ENCODE data around the gene TAF1D. TPM values are rescaled to one million over a fixed set of nuclear protein-coding genes. Genes with fewer than 3 reads are reported as not detected.
A peak's percentile ranks its signal among the peaks of the same experiment; 100 is the strongest.

TAF1D gene
- total RNA-seq, 3 donors from 2014 or later: 91.5 to 172 (median 154) TPM

GRCh38 chr11:93744669-93745004 is 3.3 kb upstream of the TAF1D start:
- Histone ChIP-seq H3K9me3 (no peaks in the 10 kb centered on the region), H3K27me3 (no peaks in the 10 kb centered on the region), H3K27ac (no peak overlapping the region), H3K4me1 (peaks cover 0 to 3% of the 10 kb centered on the region in 2 donors), H3K36me3 (no peaks in the 10 kb centered on the region), H3K4me3 (no peak overlapping the region)
- TF ChIP-seq CTCF (IDR thresholded peaks at IDR 0.05) (no peak), POLR2A (IDR thresholded peaks at IDR 0.05) (no peak), POLR2AphosphoS5 (IDR thresholded peaks at IDR 0.05) (no peak)
- DNase-seq (ENCODE audit: low spot score in 2 of 2): no peak
- intact Hi-C loops (cut with DNase I; ENCODE audit: low total_unique reads): no loop called here

- Histone ChIP-seq H3K27me3 (no peaks in the 10 kb centered on the region), H3K4me3 (no peak overlapping the region), H3K27ac (no peak overlapping the region), H3K4me1 (peaks cover 0 to 16% of the 10 kb centered on the region in 2 donors), H3K9me3 (no peaks in the 10 kb centered on the region), H3K36me3 (no peaks in the 10 kb centered on the region)
- DNase-seq (ENCODE audit: low spot score in 2 of 2): no peak
- TF ChIP-seq POLR2AphosphoS5 (IDR thresholded peaks at IDR 0.05) (no peak), CTCF (IDR thresholded peaks at IDR 0.05) (no peak), POLR2A (IDR thresholded peaks at IDR 0.05) (no peak)
- intact Hi-C loops (cut with DNase I; ENCODE audit: low total_unique reads): no loop called here
Measured at GRCh38 chr11:93743291-93743690, 2.0 kb upstream of the TAF1D start.

DNA sequence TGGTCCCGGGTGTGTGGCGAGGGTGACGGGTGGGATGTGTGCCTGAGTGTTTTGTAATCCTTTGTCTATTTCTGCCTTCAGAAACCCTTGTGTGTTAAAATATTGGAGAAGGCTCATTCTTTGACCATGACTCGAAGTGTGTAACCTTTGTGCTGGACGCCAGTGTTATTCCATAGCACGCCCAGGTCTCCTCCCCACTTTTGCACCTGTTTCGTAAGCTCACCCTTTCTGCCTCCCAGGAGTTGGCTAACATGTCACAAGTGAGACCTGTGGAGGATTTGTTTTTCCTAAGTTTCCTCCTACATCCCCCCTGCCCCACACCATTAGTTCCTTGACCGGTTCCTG is 559 bp upstream of the TAF1D start:
- peak overlapping the region; percentile 87 to 91 (median 90) for H3K4me3 ChIP-seq
- intact Hi-C loops (cut with DNase I; ENCODE audit: low total_unique reads): no loop called here
- H3K4me1 ChIP-seq: peaks cover 0 to 22% of the 10 kb centered on the region in 2 donors
- peaks cover 1% of the 10 kb centered on the region for H3K36me3 ChIP-seq
- H3K9me3 ChIP-seq: no peaks in the 10 kb centered on the region
- peak overlapping the region; percentile 96 to 97 for H3K27ac ChIP-seq
- H3K27me3 ChIP-seq: no peaks in the 10 kb centered on the region
- peak; percentile 57 to 58 for DNase-seq (ENCODE audit: low spot score in 2 of 2)
- no peak for TF ChIP-seq CTCF (IDR thresholded peaks at IDR 0.05)
- no peak for TF ChIP-seq POLR2AphosphoS5 (IDR thresholded peaks at IDR 0.05)
- no peak for TF ChIP-seq POLR2A (IDR thresholded peaks at IDR 0.05)

DNA sequence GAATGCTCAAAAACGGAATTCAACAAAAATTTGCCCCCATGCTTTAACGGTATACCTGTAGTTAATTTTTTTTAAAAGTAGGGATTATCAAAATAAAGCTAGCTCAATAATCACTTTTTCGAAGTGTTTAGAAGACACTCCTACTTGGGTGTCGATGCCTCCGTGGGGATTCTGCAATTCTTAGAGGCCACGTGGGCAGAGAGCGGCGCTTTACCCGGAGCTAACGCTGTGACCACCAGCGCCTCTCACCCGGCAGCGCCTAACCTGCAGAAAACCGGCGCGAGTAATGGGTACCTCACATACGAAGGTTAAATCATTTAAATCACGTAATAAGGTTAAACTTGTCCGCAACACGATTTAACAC is 583 bp downstream of the TAF1D start:
- no peaks in the 10 kb centered on the region for H3K27me3 ChIP-seq
- H3K27ac ChIP-seq: peak overlapping the region; percentile 96 to 97
- TF ChIP-seq POLR2A (IDR thresholded peaks at IDR 0.05) (no peak), CTCF (IDR thresholded peaks at IDR 0.05) (no peak), POLR2AphosphoS5 (IDR thresholded peaks at IDR 0.05) (no peak)
- peak in 1 of 2 donors; percentile 32 for DNase-seq (ENCODE audit: low spot score in 2 of 2)
- H3K36me3 ChIP-seq: peaks cover 11% of the 10 kb centered on the region
- H3K9me3 ChIP-seq: no peaks in the 10 kb centered on the region
- H3K4me3 ChIP-seq: peak overlapping the region; percentile 87 to 91 (median 90)
- intact Hi-C loops (cut with DNase I; ENCODE audit: low total_unique reads): no loop called here
- peaks cover 0 to 22% of the 10 kb centered on the region in 2 donors for H3K4me1 ChIP-seq

DNA sequence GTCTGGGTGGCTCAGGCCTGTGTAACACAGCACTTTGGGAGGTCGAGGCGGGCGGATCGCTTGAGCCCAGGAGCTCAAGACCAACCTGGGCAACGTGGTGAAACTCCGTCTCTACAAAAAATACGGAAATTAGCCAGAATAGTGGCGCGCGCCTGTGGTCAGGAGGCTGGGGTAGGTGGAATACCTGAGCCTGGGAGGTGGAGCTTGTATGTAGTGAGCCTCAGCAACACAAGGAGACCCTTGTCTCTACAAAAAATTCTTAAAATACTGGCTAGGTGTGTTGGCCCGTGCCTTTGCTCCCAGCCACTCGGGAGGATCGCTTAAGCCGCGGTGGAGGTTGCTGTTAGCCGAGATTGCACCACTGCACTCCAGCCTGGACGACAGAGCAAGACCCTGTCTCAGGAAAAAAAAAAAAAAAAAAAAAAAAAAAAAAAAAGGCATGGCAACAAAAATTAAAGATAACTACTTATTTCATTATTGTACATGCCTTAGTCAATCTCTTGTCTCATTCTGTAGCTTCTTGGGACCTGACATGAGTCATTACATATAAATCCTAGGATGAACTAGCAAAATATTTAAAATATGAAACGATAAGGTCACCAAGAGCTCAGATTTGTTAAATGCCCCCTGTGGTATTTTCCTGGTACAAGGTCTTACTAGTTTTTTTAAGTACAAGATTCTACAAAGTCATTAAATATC is 1.1 kb downstream of the TAF1D start:
- H3K27ac ChIP-seq: peak overlapping the region; percentile 96 to 97
- H3K4me3 ChIP-seq: peak overlapping the region; percentile 87 to 91 (median 90)
- no peak for TF ChIP-seq CTCF (IDR thresholded peaks at IDR 0.05)
- TF ChIP-seq POLR2AphosphoS5 (IDR thresholded peaks at IDR 0.05): no peak
- TF ChIP-seq POLR2A (IDR thresholded peaks at IDR 0.05): no peak
- no peaks in the 10 kb centered on the region for H3K27me3 ChIP-seq
- intact Hi-C loops (cut with DNase I; ENCODE audit: low total_unique reads): no loop called here
- no peaks in the 10 kb centered on the region for H3K9me3 ChIP-seq
- peaks cover 16% of the 10 kb centered on the region for H3K36me3 ChIP-seq
- peaks cover 0 to 22% of the 10 kb centered on the region in 2 donors for H3K4me1 ChIP-seq
- DNase-seq (ENCODE audit: low spot score in 2 of 2): peak in 1 of 2 donors; percentile 50

Data from breast epithelium (tissue), 4 donors.